GM21737 (cell line): Measurements from ENCODE around the gene TRHDE.

Experiments
- ATAC-seq: cut with Tn5 transposase; IDR thresholded peaks from one replicate; pipeline ENCODE4 v1.9.1; 2021; ENCODE audit warnings: mild to moderate bottlenecking, moderate library complexity; ENCODE audit not compliant: unreplicated experiment

TRHDE gene

DNA sequence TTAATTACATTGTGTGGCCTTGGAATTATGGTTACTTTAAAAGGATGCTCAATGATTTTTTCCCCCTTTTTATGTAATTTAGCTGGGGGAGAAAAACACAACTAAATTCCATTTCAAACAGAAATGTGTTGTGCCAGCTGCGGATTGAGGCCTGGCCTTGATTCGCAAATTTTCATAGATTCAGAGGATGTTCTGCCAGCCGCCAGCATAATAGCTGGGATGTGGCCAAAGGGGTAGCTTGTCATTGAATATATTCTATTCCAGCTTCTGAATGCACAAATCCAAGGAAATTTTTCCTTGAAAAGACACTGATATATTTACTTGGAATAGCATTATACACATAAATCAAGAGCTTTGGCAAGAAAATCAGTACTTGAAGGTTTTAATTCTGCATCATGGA is 43.7 kb downstream of the TRHDE start:
- no peak for ATAC-seq

DNA sequence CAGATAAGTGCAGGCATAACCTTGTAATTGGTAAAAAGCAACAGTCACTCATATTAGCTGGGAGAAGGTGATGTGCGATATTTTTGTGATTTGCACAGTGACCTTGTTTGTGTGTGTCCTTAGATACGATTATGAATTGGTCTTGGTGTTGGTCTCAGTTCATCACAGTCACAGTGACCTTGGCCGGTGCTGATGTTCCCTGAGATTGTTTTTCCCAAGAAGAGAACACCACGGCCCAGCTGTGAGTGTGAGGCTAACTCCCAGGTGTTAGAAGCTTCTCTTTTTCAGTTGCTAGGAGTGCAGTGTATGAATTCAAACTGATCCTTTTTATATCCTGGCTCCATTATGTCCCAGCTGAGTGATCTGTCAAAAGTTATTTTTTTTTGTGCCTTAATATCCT is 46.2 kb downstream of the TRHDE start:
- no peak for ATAC-seq

- ATAC-seq: no peak
Measured at GRCh38 chr12:72323881-72324280, 51.7 kb downstream of the TRHDE start.

GRCh38 chr12:72330301-72330700 is 58.1 kb downstream of the TRHDE start:
- ATAC-seq: no peak

GRCh38 chr12:72330784-72331183 is 58.6 kb downstream of the TRHDE start:
- ATAC-seq: no peak

DNA sequence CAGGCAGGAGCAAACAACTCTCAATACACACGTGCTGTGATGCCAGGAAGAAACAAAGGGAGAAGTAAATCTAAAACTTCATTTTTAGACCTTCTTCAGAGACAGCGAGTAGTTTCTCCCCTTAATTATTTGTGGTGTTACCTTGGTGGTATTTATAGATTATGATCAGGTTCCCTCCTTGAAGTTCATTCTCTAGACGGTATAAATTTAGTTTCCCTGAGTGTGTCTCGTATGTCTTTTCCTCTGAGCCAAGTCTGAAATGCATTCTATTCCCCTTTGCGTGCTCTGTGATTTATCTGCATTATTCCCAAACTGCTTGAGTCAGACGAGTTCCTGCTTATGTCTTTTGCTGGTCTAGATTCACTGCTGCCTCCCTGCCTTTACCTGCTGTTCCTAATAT is 65.2 kb downstream of the TRHDE start:
- no peak for ATAC-seq

DNA sequence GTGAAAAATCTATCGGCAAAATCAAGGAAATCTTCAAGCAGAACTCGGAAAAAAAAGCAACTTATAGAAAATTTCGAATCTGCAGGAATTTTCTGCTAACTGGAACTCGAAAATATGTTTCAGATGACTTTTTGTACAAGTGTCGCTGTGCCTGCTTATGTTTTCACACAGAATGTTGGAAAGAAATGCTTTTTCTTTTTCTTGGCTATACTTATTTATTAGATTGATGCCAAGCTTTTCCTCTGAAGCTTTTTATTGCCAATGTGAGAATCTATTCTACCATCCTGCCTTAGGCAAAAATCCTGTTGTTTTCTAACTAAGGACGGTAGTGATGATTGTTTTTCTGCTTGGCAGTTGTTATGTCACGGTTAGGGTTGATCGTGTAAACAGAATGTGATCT is 65.8 kb downstream of the TRHDE start:
- ATAC-seq: no peak

GRCh38 chr12:72338437-72338836 is 66.3 kb downstream of the TRHDE start:
- ATAC-seq: no peak

DNA sequence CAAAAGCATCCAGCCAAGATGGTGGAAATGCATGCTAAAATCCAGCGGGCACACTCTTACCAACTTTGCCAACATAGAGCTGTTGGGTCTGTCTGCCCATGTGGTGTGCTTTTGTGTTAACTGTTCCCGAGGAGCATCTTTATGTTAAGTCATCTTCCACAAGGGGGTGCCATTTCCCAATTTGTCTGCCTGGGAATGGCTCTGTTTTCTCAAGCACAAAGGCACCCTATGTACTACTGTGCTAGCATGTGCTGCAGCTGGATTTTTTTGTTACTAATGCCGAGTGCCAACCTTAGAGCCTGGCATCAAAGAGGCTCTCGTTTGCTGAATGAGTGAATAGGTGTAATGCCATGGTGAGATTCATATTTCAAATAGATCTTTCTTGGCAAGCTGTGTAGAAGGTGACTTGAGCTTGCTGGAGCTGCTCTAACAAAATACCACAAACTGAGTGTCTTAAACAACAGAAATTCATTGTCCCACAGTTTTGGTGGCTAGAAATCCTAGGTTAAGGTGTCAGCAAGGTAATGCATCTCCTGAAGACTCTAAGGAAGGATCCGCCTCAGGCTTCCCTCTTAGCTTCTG is 74.3 kb downstream of the TRHDE start:
- ATAC-seq: peak; percentile 95

DNA sequence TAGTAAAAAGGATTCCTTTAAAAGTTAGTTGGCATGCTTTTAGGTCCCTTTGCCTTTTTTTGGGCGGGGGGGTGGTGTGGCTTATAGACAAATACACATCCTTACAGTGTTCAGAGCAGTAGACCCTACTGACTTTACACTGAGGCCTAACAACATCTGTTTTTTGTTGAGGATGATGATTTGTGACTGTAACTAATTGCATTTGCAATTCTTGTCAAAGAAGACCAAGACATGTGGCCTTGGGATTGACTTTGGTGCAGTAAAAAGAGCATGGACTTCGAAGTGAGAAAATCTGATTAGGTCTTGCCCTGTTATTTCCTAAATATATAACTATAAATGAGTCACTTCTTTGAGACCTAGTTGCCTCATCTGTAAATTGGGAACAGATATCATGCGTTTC is 77.3 kb downstream of the TRHDE start:
- no peak for ATAC-seq

GRCh38 chr12:72359416-72359815 is 87.2 kb downstream of the TRHDE start:
- no peak for ATAC-seq

DNA sequence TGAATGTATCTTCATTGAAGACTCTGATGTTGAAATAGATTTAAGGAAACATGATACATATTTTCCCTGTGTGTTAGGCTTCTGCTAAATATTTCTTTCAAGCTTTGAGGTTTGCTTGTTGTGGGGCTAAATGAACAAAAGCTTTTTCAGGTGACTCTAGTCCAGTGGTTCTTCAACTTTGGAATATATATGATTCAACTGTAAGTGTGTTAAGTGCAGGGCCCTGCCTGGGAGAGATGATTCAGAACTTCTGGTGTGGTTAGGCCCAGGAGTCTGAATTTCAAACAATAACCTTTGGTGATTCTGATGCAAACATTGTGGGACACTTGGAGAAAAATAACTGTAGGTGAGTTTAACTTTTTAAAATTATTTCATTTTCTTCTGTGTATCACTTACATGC is 93.0 kb downstream of the TRHDE start:
- no peak for ATAC-seq

DNA sequence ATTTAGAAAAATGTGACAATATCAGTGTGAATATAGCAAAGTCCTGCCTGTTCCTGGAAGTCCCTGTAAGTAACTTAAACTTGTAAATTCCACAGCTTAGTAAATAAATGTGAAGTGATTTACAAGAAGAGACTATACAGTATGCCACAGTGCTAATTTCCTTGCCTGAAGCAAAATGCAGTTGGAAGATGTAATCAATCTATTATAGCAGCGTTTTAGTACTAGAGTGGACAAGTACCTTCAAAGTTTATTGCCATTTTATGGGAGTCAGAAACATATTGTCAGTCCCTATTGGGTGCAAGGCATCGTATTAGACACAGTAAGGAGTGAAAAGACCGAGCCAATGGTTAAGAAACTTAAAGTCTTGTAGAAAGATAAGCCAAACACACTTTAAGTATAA is 94.1 kb downstream of the TRHDE start:
- ATAC-seq: no peak

DNA sequence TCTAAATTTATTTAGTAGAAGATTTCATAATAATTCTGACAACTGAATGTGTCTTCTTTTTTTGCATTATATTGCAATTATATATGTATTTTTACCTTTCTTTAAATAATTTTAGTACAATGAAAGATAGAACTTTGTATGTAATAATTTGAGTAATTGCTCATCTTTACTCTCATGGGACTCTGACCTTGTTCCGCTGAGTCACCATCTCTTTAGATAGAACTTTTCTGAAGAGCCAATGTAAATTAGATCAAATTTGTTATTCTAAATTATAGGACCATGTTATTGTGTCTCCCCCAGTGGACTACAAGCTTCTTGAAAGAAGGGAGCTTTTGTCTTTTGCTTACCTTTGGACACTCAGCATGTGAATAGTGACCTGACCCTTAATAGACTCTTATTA is 96.1 kb downstream of the TRHDE start:
- ATAC-seq: no peak

DNA sequence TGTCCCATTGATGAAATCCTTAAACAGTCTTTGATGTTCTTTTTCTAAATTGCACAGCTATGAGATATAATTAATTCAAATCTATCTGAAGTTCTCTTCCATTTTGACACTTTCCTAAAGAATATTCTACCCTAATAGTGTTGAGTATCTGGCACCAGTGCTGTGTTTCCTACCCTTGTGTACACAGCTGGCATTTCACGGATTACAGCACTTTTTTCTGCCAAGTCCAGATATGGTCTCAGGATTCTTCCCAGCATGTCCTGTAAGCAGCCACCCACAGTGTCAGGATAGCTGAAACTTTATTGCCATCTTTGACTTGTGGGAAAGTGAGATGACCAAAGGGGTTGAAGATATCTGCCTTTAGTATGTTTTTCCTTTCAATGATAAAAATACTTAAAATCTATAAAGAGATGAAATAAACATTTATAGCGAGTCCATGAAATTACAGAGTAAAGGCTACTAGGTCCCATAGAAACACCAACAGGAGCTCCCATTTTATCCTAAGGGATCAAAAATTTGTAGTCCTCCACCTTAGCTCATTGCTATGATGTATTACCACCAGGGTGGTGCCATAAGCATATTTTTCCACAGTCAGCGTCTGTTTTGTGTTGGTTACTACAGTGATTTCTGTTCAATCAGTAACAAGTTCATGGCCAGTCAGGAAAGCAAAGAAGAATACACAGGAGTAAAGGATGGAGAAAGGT is 96.7 kb downstream of the TRHDE start:
- ATAC-seq: no peak

- no peak for ATAC-seq
Measured at GRCh38 chr12:72369423-72369959, 97.3 kb downstream of the TRHDE start.

DNA sequence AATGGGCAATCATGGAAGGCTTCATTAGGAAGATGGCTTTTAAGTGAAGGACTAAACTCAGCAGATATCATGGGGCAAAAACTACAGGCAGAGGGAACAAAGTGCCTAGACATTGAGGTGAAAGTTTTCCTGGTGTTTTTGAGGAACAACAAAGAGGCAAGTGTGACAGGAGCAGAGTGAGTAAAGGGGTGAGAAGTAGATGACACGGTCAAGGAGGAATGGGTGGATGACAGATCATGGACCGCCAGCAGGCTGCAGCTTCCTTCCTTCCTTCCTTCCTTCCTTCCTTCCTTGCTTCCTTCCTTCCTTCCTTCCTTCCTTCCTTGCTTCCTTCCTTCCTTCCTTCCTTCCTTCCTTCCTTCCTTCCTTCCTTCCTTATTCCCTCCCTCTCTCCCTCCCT is 108.3 kb downstream of the TRHDE start:
- no peak for ATAC-seq

DNA sequence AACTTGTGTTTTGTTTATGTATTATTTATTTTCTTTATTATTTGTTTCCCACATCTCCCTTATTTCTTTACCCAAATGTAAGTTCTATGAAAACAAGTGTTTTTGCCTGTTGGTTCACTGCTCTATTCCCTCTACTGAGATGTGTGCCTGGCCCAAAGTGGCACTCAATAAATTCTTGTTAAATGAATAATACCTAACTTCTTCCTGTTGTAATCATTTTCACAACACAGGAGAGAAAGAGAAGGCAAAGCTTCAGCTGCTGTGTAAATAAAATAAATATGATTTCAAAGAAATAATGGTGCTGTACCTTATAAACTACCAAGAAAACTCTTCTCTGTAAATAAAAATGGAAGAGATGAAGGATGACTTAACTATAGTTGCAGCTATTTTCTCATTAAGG is 116.2 kb downstream of the TRHDE start:
- ATAC-seq: no peak

- ATAC-seq: no peak
Measured at GRCh38 chr12:72390146-72390545, 118.0 kb downstream of the TRHDE start.

DNA sequence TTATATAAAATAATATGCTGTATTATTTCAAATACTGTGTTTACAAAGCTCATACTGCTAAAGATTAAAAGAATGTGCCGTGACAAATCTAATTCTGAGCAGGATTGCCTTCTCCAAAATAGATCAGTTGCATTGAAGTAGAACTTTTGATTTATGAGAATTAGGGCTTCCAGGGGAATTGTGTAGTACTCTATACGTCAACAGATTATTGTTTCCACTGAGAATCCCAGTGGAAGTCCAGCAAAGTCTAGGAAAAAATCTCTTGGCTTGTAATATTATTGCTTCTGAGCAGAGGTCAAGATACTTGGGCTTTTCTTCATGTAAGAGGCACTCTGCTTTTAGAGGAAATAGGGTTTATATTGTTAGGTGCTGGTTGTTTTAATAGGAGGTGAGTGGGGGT is 133.9 kb downstream of the TRHDE start:
- ATAC-seq: no peak

- ATAC-seq: no peak
Measured at GRCh38 chr12:72432037-72432604, 160.0 kb downstream of the TRHDE start.

GRCh38 chr12:72433298-72433697 is 161.1 kb downstream of the TRHDE start:
- no peak for ATAC-seq
